ENCODE results near the gene HCN2. TPM values are rescaled to one million over a fixed set of nuclear protein-coding genes. Genes with fewer than 3 reads are reported as not detected.

The HCN2 gene
- total RNA-seq, 1 experiment from 2014 or later, result 9.2 TPM

DNA sequence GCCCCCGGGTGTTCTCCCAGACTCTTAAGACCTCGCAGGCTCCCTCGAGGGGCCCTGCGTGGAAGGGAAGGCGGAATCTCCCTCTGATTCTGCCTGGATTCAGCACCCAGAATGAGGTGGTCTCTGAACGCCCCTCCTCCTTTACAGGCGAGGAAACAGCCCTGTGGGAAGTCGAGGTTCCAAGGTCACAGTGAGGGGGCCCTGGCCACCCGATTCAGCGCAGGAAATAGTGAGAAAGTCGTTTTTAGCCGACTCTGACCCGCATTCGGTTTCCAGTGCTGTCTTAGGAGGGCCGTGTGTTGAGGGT is 16.2 kb upstream of the HCN2 start:
- peaks cover 5% of the 10 kb centered on the region for H3K36me3 Mint-ChIP-seq
- peaks cover 18% of the 10 kb centered on the region for H3K27me3 Mint-ChIP-seq (ENCODE audit: low read depth)
- H3K4me1 Mint-ChIP-seq, result peaks cover 33% of the 10 kb centered on the region
- CTCF ChIA-PET, result no interaction called here
- ATAC-seq (no peak), DNase-seq (ENCODE audit: low spot score) (no peak)
- POLR2A ChIA-PET, result no interaction called here
- H3K4me3 Mint-ChIP-seq, result peak overlapping the region; percentile 88
- H3K27ac Mint-ChIP-seq, result peak overlapping the region; percentile 78
- TF ChIP-seq NR1H2 (CRISPR knock-in tag; IDR thresholded peaks at IDR 0.05) (no peak), ATF1 (CRISPR knock-in tag; IDR thresholded peaks at IDR 0.05) (no peak), NFYB (CRISPR knock-in tag; conservative IDR thresholded peaks at IDR 0.05; ENCODE audit: low read depth) (no peak), GTF2I (CRISPR knock-in tag; conservative IDR thresholded peaks at IDR 0.05) (no peak), SMAD4 (CRISPR knock-in tag; IDR thresholded peaks at IDR 0.05) (no peak), SOX15 (CRISPR knock-in tag; IDR thresholded peaks at IDR 0.05) (no peak), ZNF121 (CRISPR knock-in tag; IDR thresholded peaks at IDR 0.05) (no peak), ZNF138 (CRISPR knock-in tag; conservative IDR thresholded peaks at IDR 0.05) (no peak), ETV6 (CRISPR knock-in tag; IDR thresholded peaks at IDR 0.05) (no peak), NFATC4 (CRISPR knock-in tag; IDR thresholded peaks at IDR 0.05) (no peak), FOXP1 (CRISPR knock-in tag; IDR thresholded peaks at IDR 0.05; ENCODE audit: borderline replicate concordance) (no peak), GRHL2 (CRISPR knock-in tag; IDR thresholded peaks at IDR 0.05; ENCODE audit: insufficient replicate concordance, severe bottlenecking) (no peak), GABPB1 (CRISPR knock-in tag; IDR thresholded peaks at IDR 0.05) (no peak), CBFB (CRISPR knock-in tag; IDR thresholded peaks at IDR 0.05; ENCODE audit: low read depth) (no peak), ELF4 (CRISPR knock-in tag; IDR thresholded peaks at IDR 0.05; ENCODE audit: low read depth) (no peak)
- TF ChIP-seq, protein P1, sequence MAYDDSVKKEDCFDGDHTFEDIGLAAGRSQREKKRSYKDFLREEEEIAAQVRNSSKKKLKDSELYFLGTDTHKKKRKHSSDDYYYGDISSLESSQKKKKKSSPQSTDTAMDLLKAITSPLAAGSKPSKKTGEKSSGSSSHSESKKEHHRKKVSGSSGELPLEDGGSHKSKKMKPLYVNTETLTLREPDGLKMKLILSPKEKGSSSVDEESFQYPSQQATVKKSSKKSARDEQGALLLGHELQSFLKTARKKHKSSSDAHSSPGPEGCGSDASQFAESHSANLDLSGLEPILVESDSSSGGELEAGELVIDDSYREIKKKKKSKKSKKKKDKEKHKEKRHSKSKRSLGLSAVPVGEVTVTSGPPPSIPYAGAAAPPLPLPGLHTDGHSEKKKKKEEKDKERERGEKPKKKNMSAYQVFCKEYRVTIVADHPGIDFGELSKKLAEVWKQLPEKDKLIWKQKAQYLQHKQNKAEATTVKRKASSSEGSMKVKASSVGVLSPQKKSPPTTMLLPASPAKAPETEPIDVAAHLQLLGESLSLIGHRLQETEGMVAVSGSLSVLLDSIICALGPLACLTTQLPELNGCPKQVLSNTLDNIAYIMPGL (CRISPR knock-in tag; IDR thresholded peaks at IDR 0.05), result no peak
- TF ChIP-seq, protein P2, sequence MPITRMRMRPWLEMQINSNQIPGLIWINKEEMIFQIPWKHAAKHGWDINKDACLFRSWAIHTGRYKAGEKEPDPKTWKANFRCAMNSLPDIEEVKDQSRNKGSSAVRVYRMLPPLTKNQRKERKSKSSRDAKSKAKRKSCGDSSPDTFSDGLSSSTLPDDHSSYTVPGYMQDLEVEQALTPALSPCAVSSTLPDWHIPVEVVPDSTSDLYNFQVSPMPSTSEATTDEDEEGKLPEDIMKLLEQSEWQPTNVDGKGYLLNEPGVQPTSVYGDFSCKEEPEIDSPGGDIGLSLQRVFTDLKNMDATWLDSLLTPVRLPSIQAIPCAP (CRISPR knock-in tag; IDR thresholded peaks at IDR 0.05), result no peak
- TF ChIP-seq, protein P3, sequence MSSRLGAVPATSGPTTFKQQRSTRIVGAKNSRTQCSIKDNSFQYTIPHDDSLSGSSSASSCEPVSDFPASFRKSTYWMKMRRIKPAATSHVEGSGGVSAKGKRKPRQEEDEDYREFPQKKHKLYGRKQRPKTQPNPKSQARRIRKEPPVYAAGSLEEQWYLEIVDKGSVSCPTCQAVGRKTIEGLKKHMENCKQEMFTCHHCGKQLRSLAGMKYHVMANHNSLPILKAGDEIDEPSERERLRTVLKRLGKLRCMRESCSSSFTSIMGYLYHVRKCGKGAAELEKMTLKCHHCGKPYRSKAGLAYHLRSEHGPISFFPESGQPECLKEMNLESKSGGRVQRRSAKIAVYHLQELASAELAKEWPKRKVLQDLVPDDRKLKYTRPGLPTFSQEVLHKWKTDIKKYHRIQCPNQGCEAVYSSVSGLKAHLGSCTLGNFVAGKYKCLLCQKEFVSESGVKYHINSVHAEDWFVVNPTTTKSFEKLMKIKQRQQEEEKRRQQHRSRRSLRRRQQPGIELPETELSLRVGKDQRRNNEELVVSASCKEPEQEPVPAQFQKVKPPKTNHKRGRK (CRISPR knock-in tag; IDR thresholded peaks at IDR 0.05; ENCODE audit: borderline replicate concordance), result no peak
- no peaks in the 10 kb centered on the region for H3K9me3 Mint-ChIP-seq

DNA sequence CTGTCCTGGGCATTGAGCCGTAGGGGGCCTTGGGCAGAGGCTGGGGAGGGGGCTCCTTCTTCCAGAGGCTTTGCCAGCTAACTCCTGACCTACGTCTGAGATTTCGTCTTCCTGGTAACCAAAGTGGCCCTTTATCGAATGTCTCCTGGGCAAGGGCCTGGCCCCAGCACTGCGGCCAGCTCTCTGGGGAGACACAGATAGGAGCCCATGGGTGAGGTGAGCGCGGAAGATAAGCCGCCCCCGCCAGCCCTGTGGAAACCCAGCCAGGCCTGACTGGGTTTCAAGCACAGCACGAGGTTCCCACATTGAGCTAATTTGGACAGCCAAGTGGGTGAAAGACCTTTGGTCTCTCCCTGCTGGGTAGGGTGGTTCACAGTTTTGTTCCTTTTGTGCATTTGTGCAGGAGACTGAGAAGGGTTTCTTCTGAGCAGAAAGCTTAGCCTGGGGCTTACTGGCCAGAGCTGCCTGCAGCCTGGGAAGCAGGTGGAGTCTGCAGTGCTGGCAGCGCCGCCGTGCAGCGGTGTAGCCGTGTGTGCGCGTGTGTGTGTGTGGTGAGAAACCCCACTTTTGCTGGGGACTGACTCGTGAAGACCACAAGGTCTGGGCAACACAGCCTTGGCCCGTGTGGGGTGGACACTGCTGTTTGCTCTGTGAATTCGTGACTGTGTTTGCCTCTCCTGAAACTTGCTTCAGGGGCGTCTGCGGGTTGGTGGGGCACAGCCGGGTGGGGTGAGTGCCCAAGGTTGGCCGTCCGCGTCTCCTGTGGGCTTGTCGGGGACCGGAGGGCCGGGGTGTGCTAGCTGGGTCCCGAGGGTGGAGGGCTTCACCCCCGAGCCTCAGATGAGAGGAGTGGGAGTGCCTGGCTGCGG is 14.8 kb upstream of the HCN2 start:
- Mint-ChIP-seq H3K9me3 (no peaks in the 10 kb centered on the region), H3K27ac (peak overlapping the region; percentile 78), H3K4me3 (peak overlapping the region; percentile 88), H3K36me3 (peaks cover under 1% of the 10 kb centered on the region; the same call in 1 of the 2 replicates), H3K4me1 (peaks cover 28% of the 10 kb centered on the region), H3K27me3 (ENCODE audit: low read depth) (peaks cover 10% of the 10 kb centered on the region)
- POLR2A ChIA-PET, result interaction anchor here (0.9 kb wide), 1 partner anchor 9 kb away, joined by 3 read pairs; no protein-coding TSS in a partner anchor
- ATAC-seq (no peak), DNase-seq (ENCODE audit: low spot score) (no peak)
- CTCF ChIA-PET, result interaction anchor here (0.6 to 3.0 kb wide), 5 partner anchors 10 to 64 kb away, joined by 3 to 32 read pairs (median 3); no protein-coding TSS in a partner anchor
- TF ChIP-seq ZNF423 (CRISPR knock-in tag; IDR thresholded peaks at IDR 0.05), result no peak
- TF ChIP-seq, protein P4, sequence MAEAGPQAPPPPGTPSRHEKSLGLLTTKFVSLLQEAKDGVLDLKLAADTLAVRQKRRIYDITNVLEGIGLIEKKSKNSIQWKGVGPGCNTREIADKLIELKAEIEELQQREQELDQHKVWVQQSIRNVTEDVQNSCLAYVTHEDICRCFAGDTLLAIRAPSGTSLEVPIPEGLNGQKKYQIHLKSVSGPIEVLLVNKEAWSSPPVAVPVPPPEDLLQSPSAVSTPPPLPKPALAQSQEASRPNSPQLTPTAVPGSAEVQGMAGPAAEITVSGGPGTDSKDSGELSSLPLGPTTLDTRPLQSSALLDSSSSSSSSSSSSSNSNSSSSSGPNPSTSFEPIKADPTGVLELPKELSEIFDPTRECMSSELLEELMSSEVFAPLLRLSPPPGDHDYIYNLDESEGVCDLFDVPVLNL (CRISPR knock-in tag; IDR thresholded peaks at IDR 0.05; ENCODE audit: borderline replicate concordance, low read depth), result no peak
- no peak for TF ChIP-seq TEAD4 (CRISPR knock-in tag; IDR thresholded peaks at IDR 0.05)
- TF ChIP-seq, protein P5, sequence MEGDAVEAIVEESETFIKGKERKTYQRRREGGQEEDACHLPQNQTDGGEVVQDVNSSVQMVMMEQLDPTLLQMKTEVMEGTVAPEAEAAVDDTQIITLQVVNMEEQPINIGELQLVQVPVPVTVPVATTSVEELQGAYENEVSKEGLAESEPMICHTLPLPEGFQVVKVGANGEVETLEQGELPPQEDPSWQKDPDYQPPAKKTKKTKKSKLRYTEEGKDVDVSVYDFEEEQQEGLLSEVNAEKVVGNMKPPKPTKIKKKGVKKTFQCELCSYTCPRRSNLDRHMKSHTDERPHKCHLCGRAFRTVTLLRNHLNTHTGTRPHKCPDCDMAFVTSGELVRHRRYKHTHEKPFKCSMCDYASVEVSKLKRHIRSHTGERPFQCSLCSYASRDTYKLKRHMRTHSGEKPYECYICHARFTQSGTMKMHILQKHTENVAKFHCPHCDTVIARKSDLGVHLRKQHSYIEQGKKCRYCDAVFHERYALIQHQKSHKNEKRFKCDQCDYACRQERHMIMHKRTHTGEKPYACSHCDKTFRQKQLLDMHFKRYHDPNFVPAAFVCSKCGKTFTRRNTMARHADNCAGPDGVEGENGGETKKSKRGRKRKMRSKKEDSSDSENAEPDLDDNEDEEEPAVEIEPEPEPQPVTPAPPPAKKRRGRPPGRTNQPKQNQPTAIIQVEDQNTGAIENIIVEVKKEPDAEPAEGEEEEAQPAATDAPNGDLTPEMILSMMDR (IDR thresholded peaks at IDR 0.05), result no peak
- TF ChIP-seq, protein P6, sequence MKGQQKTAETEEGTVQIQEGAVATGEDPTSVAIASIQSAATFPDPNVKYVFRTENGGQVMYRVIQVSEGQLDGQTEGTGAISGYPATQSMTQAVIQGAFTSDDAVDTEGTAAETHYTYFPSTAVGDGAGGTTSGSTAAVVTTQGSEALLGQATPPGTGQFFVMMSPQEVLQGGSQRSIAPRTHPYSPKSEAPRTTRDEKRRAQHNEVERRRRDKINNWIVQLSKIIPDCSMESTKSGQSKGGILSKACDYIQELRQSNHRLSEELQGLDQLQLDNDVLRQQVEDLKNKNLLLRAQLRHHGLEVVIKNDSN (CRISPR knock-in tag; IDR thresholded peaks at IDR 0.05), result no peak
- no peak for TF ChIP-seq NR2C2 (CRISPR knock-in tag; IDR thresholded peaks at IDR 0.05)
- TF ChIP-seq, protein P7, sequence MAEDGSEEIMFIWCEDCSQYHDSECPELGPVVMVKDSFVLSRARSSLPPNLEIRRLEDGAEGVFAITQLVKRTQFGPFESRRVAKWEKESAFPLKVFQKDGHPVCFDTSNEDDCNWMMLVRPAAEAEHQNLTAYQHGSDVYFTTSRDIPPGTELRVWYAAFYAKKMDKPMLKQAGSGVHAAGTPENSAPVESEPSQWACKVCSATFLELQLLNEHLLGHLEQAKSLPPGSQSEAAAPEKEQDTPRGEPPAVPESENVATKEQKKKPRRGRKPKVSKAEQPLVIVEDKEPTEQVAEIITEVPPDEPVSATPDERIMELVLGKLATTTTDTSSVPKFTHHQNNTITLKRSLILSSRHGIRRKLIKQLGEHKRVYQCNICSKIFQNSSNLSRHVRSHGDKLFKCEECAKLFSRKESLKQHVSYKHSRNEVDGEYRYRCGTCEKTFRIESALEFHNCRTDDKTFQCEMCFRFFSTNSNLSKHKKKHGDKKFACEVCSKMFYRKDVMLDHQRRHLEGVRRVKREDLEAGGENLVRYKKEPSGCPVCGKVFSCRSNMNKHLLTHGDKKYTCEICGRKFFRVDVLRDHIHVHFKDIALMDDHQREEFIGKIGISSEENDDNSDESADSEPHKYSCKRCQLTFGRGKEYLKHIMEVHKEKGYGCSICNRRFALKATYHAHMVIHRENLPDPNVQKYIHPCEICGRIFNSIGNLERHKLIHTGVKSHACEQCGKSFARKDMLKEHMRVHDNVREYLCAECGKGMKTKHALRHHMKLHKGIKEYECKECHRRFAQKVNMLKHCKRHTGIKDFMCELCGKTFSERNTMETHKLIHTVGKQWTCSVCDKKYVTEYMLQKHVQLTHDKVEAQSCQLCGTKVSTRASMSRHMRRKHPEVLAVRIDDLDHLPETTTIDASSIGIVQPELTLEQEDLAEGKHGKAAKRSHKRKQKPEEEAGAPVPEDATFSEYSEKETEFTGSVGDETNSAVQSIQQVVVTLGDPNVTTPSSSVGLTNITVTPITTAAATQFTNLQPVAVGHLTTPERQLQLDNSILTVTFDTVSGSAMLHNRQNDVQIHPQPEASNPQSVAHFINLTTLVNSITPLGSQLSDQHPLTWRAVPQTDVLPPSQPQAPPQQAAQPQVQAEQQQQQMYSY (CRISPR knock-in tag; IDR thresholded peaks at IDR 0.05), result no peak

Data from WTC11 (cell line).